SK-N-SH (cell line): ENCODE data around the gene AIFM3.

Experiments used
- CHD2 ChIP-seq: fragments of 150-350 bp; IDR thresholded peaks from 2 replicates; pipeline ENCODE4 v1.6.1; 2018; ENCODE audit warnings: low read length; ENCODE audit not compliant: partially characterized antibody
- EP300 ChIP-seq, 2 experiments: IDR thresholded peaks; 2 replicates each; pipeline versions ENCODE4 v1.4.0 to v1.6.1; 2012; ENCODE audit warnings: borderline replicate concordance in 1 of 2, low read depth in 1 of 2, low read length in 1 of 2
- EZH2phosphoT487 ChIP-seq: fragments of 200-600 bp; sonication (generic); IDR thresholded peaks from 2 replicates; pipeline ENCODE4 v1.6.1; 2017; ENCODE audit warnings: low read depth, mixed run types, mild to moderate bottlenecking, antibody characterized with exemption, moderate library complexity, borderline replicate concordance
- MAX ChIP-seq: IDR thresholded peaks from 2 replicates; pipeline ENCODE4 v1.4.0; 2012; ENCODE audit warnings: low read depth
- POLR2AphosphoS5 ChIP-seq: IDR thresholded peaks from 2 replicates; pipeline ENCODE4 v1.6.1; 2012; ENCODE audit warnings: low read depth, low read length
- RCOR1 ChIP-seq: fragments of 150-350 bp; IDR thresholded peaks from 2 replicates; pipeline ENCODE4 v1.6.1; 2017; ENCODE audit warnings: antibody characterized with exemption, low read length
- REST ChIP-seq: IDR thresholded peaks from 2 replicates; pipeline ENCODE4 v1.6.1; 2012; ENCODE audit warnings: mild to moderate bottlenecking, low read depth, low read length, moderate library complexity
- RXRA ChIP-seq: IDR thresholded peaks from 2 replicates; pipeline ENCODE4 v1.4.0; 2012; ENCODE audit warnings: low read depth, mild to moderate bottlenecking, borderline replicate concordance
- SMC3 ChIP-seq: IDR thresholded peaks from 2 replicates; pipeline ENCODE4 v1.6.1; 2012; ENCODE audit warnings: low read depth, low read length, improper control_type of control experiment
- TAF1 ChIP-seq: IDR thresholded peaks from 2 replicates; pipeline ENCODE4 v1.6.1; 2012; ENCODE audit warnings: low read depth, mild to moderate bottlenecking, low read length, moderate library complexity, borderline replicate concordance
- TEAD4 ChIP-seq: IDR thresholded peaks from 2 replicates; pipeline ENCODE4 v1.4.0; 2012; ENCODE audit warnings: mild to moderate bottlenecking, borderline replicate concordance; ENCODE audit not compliant: insufficient read depth
- YY1 ChIP-seq: IDR thresholded peaks from 2 replicates; pipeline ENCODE4 v1.4.0; 2012; ENCODE audit warnings: low read depth, mild to moderate bottlenecking
- TF ChIP-seq, protein P1 (sequence below): fragments of 200-600 bp; sonication (generic); IDR thresholded peaks from 2 replicates; pipeline ENCODE4 v1.6.1; 2017; ENCODE audit warnings: antibody characterized with exemption, mild to moderate bottlenecking, moderate library complexity
- TF ChIP-seq, protein P2 (sequence below): fragments of 150-350 bp; IDR thresholded peaks from 2 replicates; pipeline ENCODE4 v1.6.1; 2017; ENCODE audit warnings: antibody characterized with exemption, low read length, low read depth, borderline replicate concordance

DNA sequence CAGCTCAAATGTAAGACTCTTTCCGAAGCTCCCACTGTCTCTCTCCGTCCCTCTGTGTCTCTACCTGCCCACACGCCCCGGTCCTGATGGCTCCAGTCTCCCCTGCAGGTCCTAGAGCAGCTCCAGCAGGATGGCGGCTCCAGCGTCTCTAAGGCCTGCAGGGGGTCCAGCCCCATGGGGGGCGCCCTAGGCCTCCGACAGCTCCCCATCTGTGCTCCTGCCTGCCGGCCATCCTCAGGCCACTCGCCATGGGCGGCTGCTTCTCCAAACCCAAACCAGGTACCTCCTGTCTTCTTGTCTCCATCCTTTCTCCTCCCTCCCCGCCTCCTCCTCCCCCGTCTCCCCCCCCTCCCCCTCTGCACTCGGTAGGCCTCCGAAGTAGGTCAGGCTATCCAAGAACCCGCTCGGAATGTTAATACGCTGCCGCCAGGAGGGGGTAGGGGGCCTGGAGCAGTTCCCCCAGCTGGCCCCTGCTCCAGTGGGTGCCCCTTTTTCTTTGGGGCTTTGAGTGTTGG, 699 bp downstream of the AIFM3 start:
- TF ChIP-seq, protein P1, sequence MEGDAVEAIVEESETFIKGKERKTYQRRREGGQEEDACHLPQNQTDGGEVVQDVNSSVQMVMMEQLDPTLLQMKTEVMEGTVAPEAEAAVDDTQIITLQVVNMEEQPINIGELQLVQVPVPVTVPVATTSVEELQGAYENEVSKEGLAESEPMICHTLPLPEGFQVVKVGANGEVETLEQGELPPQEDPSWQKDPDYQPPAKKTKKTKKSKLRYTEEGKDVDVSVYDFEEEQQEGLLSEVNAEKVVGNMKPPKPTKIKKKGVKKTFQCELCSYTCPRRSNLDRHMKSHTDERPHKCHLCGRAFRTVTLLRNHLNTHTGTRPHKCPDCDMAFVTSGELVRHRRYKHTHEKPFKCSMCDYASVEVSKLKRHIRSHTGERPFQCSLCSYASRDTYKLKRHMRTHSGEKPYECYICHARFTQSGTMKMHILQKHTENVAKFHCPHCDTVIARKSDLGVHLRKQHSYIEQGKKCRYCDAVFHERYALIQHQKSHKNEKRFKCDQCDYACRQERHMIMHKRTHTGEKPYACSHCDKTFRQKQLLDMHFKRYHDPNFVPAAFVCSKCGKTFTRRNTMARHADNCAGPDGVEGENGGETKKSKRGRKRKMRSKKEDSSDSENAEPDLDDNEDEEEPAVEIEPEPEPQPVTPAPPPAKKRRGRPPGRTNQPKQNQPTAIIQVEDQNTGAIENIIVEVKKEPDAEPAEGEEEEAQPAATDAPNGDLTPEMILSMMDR: no peak
- TF ChIP-seq RXRA: no peak
- TF ChIP-seq, protein P2, sequence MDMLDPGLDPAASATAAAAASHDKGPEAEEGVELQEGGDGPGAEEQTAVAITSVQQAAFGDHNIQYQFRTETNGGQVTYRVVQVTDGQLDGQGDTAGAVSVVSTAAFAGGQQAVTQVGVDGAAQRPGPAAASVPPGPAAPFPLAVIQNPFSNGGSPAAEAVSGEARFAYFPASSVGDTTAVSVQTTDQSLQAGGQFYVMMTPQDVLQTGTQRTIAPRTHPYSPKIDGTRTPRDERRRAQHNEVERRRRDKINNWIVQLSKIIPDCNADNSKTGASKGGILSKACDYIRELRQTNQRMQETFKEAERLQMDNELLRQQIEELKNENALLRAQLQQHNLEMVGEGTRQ: no peak
- TF ChIP-seq POLR2AphosphoS5: no peak
- no peak for TF ChIP-seq EZH2phosphoT487
- TF ChIP-seq TAF1: no peak
- no peak for TF ChIP-seq SMC3
- TF ChIP-seq MAX: no peak
- TF ChIP-seq TEAD4: no peak
- TF ChIP-seq CHD2: no peak
- no peak for TF ChIP-seq RCOR1
- no peak for TF ChIP-seq REST
- no peak for TF ChIP-seq EP300 (IDR thresholded peaks at IDR 0.05; ENCODE audit: borderline replicate concordance in 1 of 2, low read depth in 1 of 2, low read length in 1 of 2)
- TF ChIP-seq YY1: no peak
